K562 (cell line): ENCODE measurements around the gene CPEB1. TPM values are rescaled to one million over a fixed set of nuclear protein-coding genes. Genes with fewer than 3 reads are reported as not detected.

ENCODE experiments used
- BDP1 ChIP-seq: IDR thresholded peaks from 3 replicates; pipeline ENCODE4 v1.6.1; 2011; ENCODE audit not compliant: insufficient read length, insufficient read depth
- BMI1 ChIP-seq: fragments of 150-350 bp; IDR thresholded peaks from 2 replicates; pipeline ENCODE4 v1.6.1; 2014; ENCODE audit warnings: low read length
- CBX5 ChIP-seq: IDR thresholded peaks from 2 replicates; pipeline ENCODE4 v1.6.1; 2014; ENCODE audit warnings: low read depth, borderline replicate concordance
- ETS1 ChIP-seq: conservative IDR thresholded peaks from 2 replicates; pipeline ENCODE4 v1.6.1; 2011; ENCODE audit warnings: low read depth, mild to moderate bottlenecking, low read length; ENCODE audit not compliant: control insufficient read depth
- FOXJ3 ChIP-seq: sonication (generic); formaldehyde crosslinking; IDR thresholded peaks from 2 replicates; pipeline ENCODE4 v1.4.0; 2020; ENCODE audit warnings: mild to moderate bottlenecking, missing genetic modification reagents
- HMBOX1 ChIP-seq: sonication (generic); IDR thresholded peaks from 2 replicates; pipeline ENCODE4 v1.6.1; 2016
- KAT8 ChIP-seq: fragments of 450-650 bp; IDR thresholded peaks from 2 replicates; pipeline ENCODE4 v1.6.1; 2016; ENCODE audit warnings: low read depth, mild to moderate bottlenecking
- KDM5B ChIP-seq: fragments of 200-600 bp; sonication (generic); IDR thresholded peaks from 2 replicates; pipeline ENCODE4 v1.6.1; 2012; ENCODE audit warnings: low read depth, mild to moderate bottlenecking, moderate library complexity, low read length, control low read depth, inconsistent platforms; ENCODE audit not compliant: insufficient replicate concordance
- MCM3 ChIP-seq: fragments of 450-650 bp; IDR thresholded peaks from 2 replicates; pipeline ENCODE4 v1.6.1; 2016
- MTA1 ChIP-seq: fragments of 450-650 bp; IDR thresholded peaks from 2 replicates; pipeline ENCODE4 v1.6.1; 2017; ENCODE audit warnings: borderline replicate concordance
- NEUROD1 ChIP-seq: fragments of 150-350 bp; IDR thresholded peaks from 2 replicates; pipeline ENCODE4 v1.6.1; 2014; ENCODE audit warnings: borderline replicate concordance, low read length, low read depth; ENCODE audit not compliant: partially characterized antibody
- NFATC3 ChIP-seq: fragments of 450-650 bp; IDR thresholded peaks from 2 replicates; pipeline ENCODE4 v1.6.1; 2017; ENCODE audit warnings: mild to moderate bottlenecking
- NR2C1 ChIP-seq, 2 experiments: fragments of 450-650 bp; IDR thresholded peaks; 2 replicates each; pipeline ENCODE4 v1.6.1; 2017; ENCODE audit warnings: mild to moderate bottlenecking in 2 of 2, antibody characterized with exemption in 1 of 2, inconsistent platforms in 1 of 2, missing compliant biosample characterization in 1 of 2, missing genetic modification characterization in 1 of 2
- PCBP2 ChIP-seq: fragments of 200-400 bp; formaldehyde crosslinking; IDR thresholded peaks from 2 replicates; pipeline ENCODE4 v1.6.1; 2018; ENCODE audit warnings: low read length, low read depth, mild to moderate bottlenecking, moderate library complexity; ENCODE audit not compliant: poor library complexity, severe bottlenecking
- PREB ChIP-seq: sonication (generic); formaldehyde crosslinking; IDR thresholded peaks from 2 replicates; pipeline ENCODE4 v1.8.1; 2023; ENCODE audit warnings: mild to moderate bottlenecking, missing genetic modification reagents
- RFX5 ChIP-seq: IDR thresholded peaks from 2 replicates; pipeline ENCODE4 v1.6.1; 2011; ENCODE audit warnings: low read depth, mild to moderate bottlenecking, improper control_type of control experiment, low read length
- STAT6 ChIP-seq: sonication (generic); formaldehyde crosslinking; IDR thresholded peaks from 2 replicates; pipeline ENCODE4 v1.8.1; 2023; ENCODE audit warnings: mild to moderate bottlenecking, missing genetic modification reagents
- TAF9B ChIP-seq: fragments of 450-650 bp; IDR thresholded peaks from 2 replicates; pipeline ENCODE4 v1.6.1; 2018; ENCODE audit warnings: mild to moderate bottlenecking; ENCODE audit not compliant: partially characterized antibody
- ZC3H11A ChIP-seq: IDR thresholded peaks from 2 replicates; pipeline ENCODE4 v1.6.1; 2012; ENCODE audit warnings: low read depth, low read length, improper control_type of control experiment
- ZNF354B ChIP-seq: fragments of 250-450 bp; sonication (Bioruptor Pico); IDR thresholded peaks from 2 replicates; pipeline ENCODE4 v1.4.0; 2020
- ZNF785 ChIP-seq: fragments of 250-450 bp; sonication (Bioruptor Pico); IDR thresholded peaks from 2 replicates; pipeline ENCODE4 v1.4.0; 2020; ENCODE audit warnings: mild to moderate bottlenecking
- polyA plus RNA-seq, 8 experiments: library from polyadenylated mRNA; depleted of rRNA in 4 of 8; stranded (reverse) in 5 of 8; unstranded in 3 of 8; fragments of >200 nt; fragmentation: Nextera tagmentation in 2 of 8; fragmentation: Illumina TruSeq in 1 of 8; extraction: Ambion mirVana in 2 of 8; extraction: Trizol in 1 of 8; gene quantifications; 2 replicates each; pipeline versions ENCODE4 v1.2.1 to v1.2.3, GENCODE V29; 2011 to 2014; ENCODE audit warnings: inconsistent platforms in 1 of 8, missing spikeins in 1 of 8
- total RNA-seq, 7 experiments: library from RNA; depleted of rRNA in 6 of 7; stranded (reverse); fragments of >200 nt in 6 of 7; fragmentation: Illumina TruSeq in 2 of 7; extraction: Trizol in 2 of 7; gene quantifications; 2 replicates each; pipeline versions ENCODE4 v1.2.1 to v1.2.3, GENCODE V29; 2011 to 2021; ENCODE audit warnings: low replicate concordance in 1 of 7

The CPEB1 gene
- total and polyA plus RNA-seq, 9 of the 15 experiments (the other 6 are each of a cell fraction or from before 2014, with no cell fraction given): 2.2 to 13.4 (median 9.7) TPM

- peak; percentile 67; the same call in 1 of the 2 replicates for TF ChIP-seq STAT6
- TF ChIP-seq ZNF785 (CRISPR knock-in tag): no peak
- TF ChIP-seq RFX5: no peak
- peak; percentile 21; the same call in 1 of the 2 replicates for TF ChIP-seq NR2C1 (IDR thresholded peaks at IDR 0.05)
- TF ChIP-seq NR2C1 (tag; IDR thresholded peaks at IDR 0.05): no peak; the same call in 1 of the 2 replicates
- no peak for TF ChIP-seq ZC3H11A
- peak; percentile 97 for TF ChIP-seq KDM5B
- no peak for TF ChIP-seq MCM3
- no peak for TF ChIP-seq BMI1
- TF ChIP-seq PREB (CRISPR knock-in tag): peak; percentile 99
- no peak for TF ChIP-seq NFATC3
- TF ChIP-seq NEUROD1: peak; percentile 67
- TF ChIP-seq BDP1: no peak
- TF ChIP-seq HMBOX1: no peak
- TF ChIP-seq KAT8: no peak
- TF ChIP-seq TAF9B: peak; percentile 99
- TF ChIP-seq ETS1: peak; percentile 95
- peak; percentile 42; the same call in 1 of the 2 replicates for TF ChIP-seq MTA1
- no peak for TF ChIP-seq PCBP2
- TF ChIP-seq CBX5: no peak; the same call in 1 of the 2 replicates
- TF ChIP-seq ZNF354B (CRISPR knock-in tag): no peak
- TF ChIP-seq FOXJ3 (CRISPR knock-in tag): no peak
Observed at GRCh38 chr15:82540055-82540983, 106.8 kb downstream of the CPEB1 start, which contains the start of gene RPS17 (continued).
